ENCODE results near the gene PTPN1.

Gene PTPN1

DNA sequence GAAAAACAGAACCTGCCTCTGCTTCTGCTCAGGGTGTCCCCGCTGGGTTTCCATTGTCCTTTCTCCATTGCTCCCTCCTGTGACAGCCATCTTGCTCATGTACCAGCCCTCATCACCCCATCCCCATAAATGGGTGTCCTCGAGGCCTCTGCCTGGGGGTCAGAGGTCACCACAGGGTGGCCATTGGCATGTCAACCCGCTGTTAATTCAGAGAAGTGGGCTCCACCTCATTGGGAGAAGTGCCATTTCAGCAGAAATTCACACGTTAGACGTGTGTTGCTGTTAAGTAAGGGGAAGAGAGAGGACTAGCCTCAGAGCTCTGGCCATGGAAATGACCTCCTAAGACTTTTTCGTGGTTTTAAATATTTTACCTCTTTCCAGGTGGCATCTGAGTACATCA, 71.9 kb downstream of the PTPN1 start:
- H3K4me3 ChIP-seq (ENCODE audit: low read depth, low read length), result no peak overlapping the region
- DNase-seq (ENCODE audit: low read depth), result no peak
- TF ChIP-seq, protein P1, sequence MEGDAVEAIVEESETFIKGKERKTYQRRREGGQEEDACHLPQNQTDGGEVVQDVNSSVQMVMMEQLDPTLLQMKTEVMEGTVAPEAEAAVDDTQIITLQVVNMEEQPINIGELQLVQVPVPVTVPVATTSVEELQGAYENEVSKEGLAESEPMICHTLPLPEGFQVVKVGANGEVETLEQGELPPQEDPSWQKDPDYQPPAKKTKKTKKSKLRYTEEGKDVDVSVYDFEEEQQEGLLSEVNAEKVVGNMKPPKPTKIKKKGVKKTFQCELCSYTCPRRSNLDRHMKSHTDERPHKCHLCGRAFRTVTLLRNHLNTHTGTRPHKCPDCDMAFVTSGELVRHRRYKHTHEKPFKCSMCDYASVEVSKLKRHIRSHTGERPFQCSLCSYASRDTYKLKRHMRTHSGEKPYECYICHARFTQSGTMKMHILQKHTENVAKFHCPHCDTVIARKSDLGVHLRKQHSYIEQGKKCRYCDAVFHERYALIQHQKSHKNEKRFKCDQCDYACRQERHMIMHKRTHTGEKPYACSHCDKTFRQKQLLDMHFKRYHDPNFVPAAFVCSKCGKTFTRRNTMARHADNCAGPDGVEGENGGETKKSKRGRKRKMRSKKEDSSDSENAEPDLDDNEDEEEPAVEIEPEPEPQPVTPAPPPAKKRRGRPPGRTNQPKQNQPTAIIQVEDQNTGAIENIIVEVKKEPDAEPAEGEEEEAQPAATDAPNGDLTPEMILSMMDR (IDR thresholded peaks at IDR 0.05; ENCODE audit: control insufficient read depth, extremely low read depth, insufficient read depth), result no peak

- TF ChIP-seq, protein P1 (IDR thresholded peaks at IDR 0.05; ENCODE audit: control insufficient read depth, extremely low read depth, insufficient read depth), result no peak
- no peak overlapping the region for H3K4me3 ChIP-seq (ENCODE audit: low read depth, low read length)
- DNase-seq (ENCODE audit: low read depth), result no peak
These were observed 72.5 kb downstream of the PTPN1 start for GRCh38 chr20:50582591-50583234.

GRCh38 chr20:50583442-50584150, 73.4 kb downstream of the PTPN1 start:
- TF ChIP-seq, protein P1 (IDR thresholded peaks at IDR 0.05; ENCODE audit: control insufficient read depth, extremely low read depth, insufficient read depth), result no peak
- H3K4me3 ChIP-seq (ENCODE audit: low read depth, low read length), result no peak overlapping the region
- DNase-seq (ENCODE audit: low read depth), result no peak

DNA sequence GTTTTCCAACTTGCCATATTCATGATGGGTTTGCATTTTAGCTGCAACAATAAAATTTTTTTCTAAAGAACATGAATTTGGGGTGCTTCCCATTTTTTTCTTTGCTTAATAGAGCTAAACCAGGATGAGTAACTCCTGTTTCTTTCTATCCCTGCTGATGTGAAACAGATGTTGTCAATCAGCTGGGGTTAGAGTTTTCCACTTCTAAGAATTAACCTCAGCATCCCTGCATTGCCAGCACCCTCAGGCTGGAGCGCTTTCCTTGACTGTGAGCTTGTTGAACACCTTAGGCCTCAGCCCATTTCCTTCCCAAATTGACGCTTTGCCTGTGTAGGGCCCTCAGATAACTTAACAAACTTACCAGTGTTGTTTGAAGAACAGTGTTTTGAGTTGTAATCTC, 74.5 kb downstream of the PTPN1 start:
- no peak overlapping the region for H3K4me3 ChIP-seq (ENCODE audit: low read depth, low read length)
- TF ChIP-seq, protein P1 (IDR thresholded peaks at IDR 0.05; ENCODE audit: control insufficient read depth, extremely low read depth, insufficient read depth), result no peak
- no peak for DNase-seq (ENCODE audit: low read depth)

DNA sequence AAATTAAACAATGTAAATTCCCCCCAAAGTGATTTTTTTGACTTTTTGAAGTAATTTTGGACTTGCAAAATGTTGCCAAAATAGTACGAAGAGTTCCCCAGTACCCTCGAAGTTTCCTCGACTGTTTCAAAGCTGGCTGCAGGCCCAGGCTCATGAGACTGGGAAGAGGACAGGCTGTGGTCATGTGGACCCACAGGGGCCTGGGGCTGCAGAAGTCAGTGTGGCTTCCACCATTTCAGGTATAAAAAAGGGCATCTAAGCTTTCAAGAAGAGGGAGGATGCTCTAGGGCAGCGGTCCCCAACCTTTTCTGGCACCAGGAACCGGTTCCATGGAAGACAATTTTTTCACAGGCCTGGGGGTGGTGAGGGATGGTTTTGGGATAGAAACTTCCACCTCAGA, 75.0 kb downstream of the PTPN1 start:
- TF ChIP-seq, protein P1 (IDR thresholded peaks at IDR 0.05; ENCODE audit: control insufficient read depth, extremely low read depth, insufficient read depth), result no peak
- no peak for DNase-seq (ENCODE audit: low read depth)
- H3K4me3 ChIP-seq (ENCODE audit: low read depth, low read length), result no peak overlapping the region

GRCh38 chr20:50585678-50586077, 75.5 kb downstream of the PTPN1 start:
- TF ChIP-seq, protein P1 (IDR thresholded peaks at IDR 0.05; ENCODE audit: control insufficient read depth, extremely low read depth, insufficient read depth), result no peak
- H3K4me3 ChIP-seq (ENCODE audit: low read depth, low read length), result no peak overlapping the region
- no peak for DNase-seq (ENCODE audit: low read depth)

All from LNCaP clone FGC (cell line).